GM18511 (cell line): ENCODE data around the gene SNCB.
A peak's percentile ranks its signal among the peaks of the same experiment; 100 is the strongest.

Experiments used
- ATAC-seq: cut with Tn5 transposase; IDR thresholded peaks from one replicate; pipeline ENCODE4 v1.9.1; 2021; ENCODE audit warnings: mild to moderate bottlenecking, moderate library complexity; ENCODE audit not compliant: unreplicated experiment

Gene SNCB

GRCh38 chr5:176625512-176625911 lies 4.8 kb downstream of the SNCB start:
- ATAC-seq, result no peak

- ATAC-seq, result no peak
These were observed 5.4 kb downstream of the SNCB start for GRCh38 chr5:176624938-176625337.

- no peak for ATAC-seq
These were observed 6.2 kb downstream of the SNCB start for GRCh38 chr5:176624142-176624541.

GRCh38 chr5:176621661-176622079 lies 8.7 kb downstream of the SNCB start:
- ATAC-seq, result no peak

- ATAC-seq, result no peak
These were observed 9.9 kb downstream of the SNCB start for GRCh38 chr5:176620333-176620981.

GRCh38 chr5:176619569-176620332 lies 10.6 kb downstream of the SNCB start:
- ATAC-seq, result no peak

- peak; percentile 86 for ATAC-seq
These were observed 11.1 kb downstream of the SNCB start for GRCh38 chr5:176619203-176619568.

- no peak for ATAC-seq
These were observed 11.6 kb downstream of the SNCB start for GRCh38 chr5:176618783-176619182.

GRCh38 chr5:176616511-176616910 lies 13.8 kb downstream of the SNCB start:
- no peak for ATAC-seq

- ATAC-seq, result no peak
These were observed 15.4 kb downstream of the SNCB start for GRCh38 chr5:176614805-176615478.

GRCh38 chr5:176612855-176613254 lies 17.5 kb downstream of the SNCB start:
- ATAC-seq, result no peak

GRCh38 chr5:176612008-176612407 lies 18.3 kb downstream of the SNCB start:
- no peak for ATAC-seq

- no peak for ATAC-seq
These were observed 18.9 kb downstream of the SNCB start for GRCh38 chr5:176611435-176611834.

GRCh38 chr5:176610435-176610773 lies 19.9 kb downstream of the SNCB start:
- no peak for ATAC-seq

GRCh38 chr5:176609724-176610434 lies 20.5 kb downstream of the SNCB start, which contains the start of gene GPRIN1:
TSS of gene GPRIN1 (minus strand) at chr5:176610156. CDS start at chr5:176599834, 10,322 bp downstream.
- ATAC-seq, result peak; percentile 78

- ATAC-seq, result peak; percentile 32
These were observed 21.2 kb downstream of the SNCB start for GRCh38 chr5:176608937-176609723.

GRCh38 chr5:176608142-176608705 lies 22.1 kb downstream of the SNCB start:
- ATAC-seq, result no peak

GRCh38 chr5:176606875-176607274 lies 23.5 kb downstream of the SNCB start:
- no peak for ATAC-seq

- no peak for ATAC-seq
These were observed 24.3 kb downstream of the SNCB start for GRCh38 chr5:176606032-176606431.

- no peak for ATAC-seq
These were observed 27.2 kb downstream of the SNCB start for GRCh38 chr5:176603091-176603490.
